Fibroblast of lung (primary cell): ENCODE measurements around the gene ATP5MC2. TPM values are rescaled to one million over a fixed set of nuclear protein-coding genes. Genes with fewer than 3 reads are reported as not detected.

Experiments
- DNase-seq, 2 donors: peaks; one replicate each; pipeline versions ENCODE4 v3.0.0 to v3.0.0-alpha.2; 2010; ENCODE audit warnings: low read depth in 2 of 2
- H2AFZ ChIP-seq: 2 replicates; pipeline ENCODE4 v1.5.1; 2012; ENCODE audit warnings: low read length, control low read depth, inconsistent platforms
- H3K27ac ChIP-seq: 2 replicates; pipeline ENCODE4 v1.5.1; 2011; ENCODE audit warnings: low read length, control low read depth; ENCODE audit not compliant: insufficient read depth
- H3K27me3 ChIP-seq: 2 replicates; pipeline ENCODE4 v1.5.1; 2011; ENCODE audit warnings: mild to moderate bottlenecking, low read length; ENCODE audit not compliant: control insufficient read depth, insufficient read depth
- H3K36me3 ChIP-seq: 2 replicates; pipeline ENCODE4 v1.5.1; 2011; ENCODE audit warnings: low read length; ENCODE audit not compliant: control insufficient read depth, insufficient read depth
- H3K4me1 ChIP-seq: 2 replicates; pipeline ENCODE4 v1.5.1; 2011; ENCODE audit warnings: low read length; ENCODE audit not compliant: control insufficient read depth, insufficient read depth; ENCODE audit errors: extremely low read depth
- H3K4me2 ChIP-seq: 2 replicates; pipeline ENCODE4 v1.5.1; 2011; ENCODE audit warnings: low read length, control low read depth; ENCODE audit not compliant: insufficient read depth; ENCODE audit errors: extremely low read depth
- H3K4me3 ChIP-seq, 4 experiments: fragments of 200-600 bp in 1 of 4; sonication (generic) in 1 of 4; replicated peaks in 1 of 4; 2 replicates each; pipeline ENCODE4 v1.5.1; 2011 to 2016; ENCODE audit warnings: low read length in 4 of 4, low read depth in 3 of 4, mild to moderate bottlenecking in 3 of 4, control low read depth in 2 of 4, inconsistent platforms in 1 of 4, mixed read lengths in 1 of 4; ENCODE audit not compliant: insufficient read depth in 1 of 4; ENCODE audit errors: control extremely low read depth in 1 of 4
- H3K79me2 ChIP-seq: 2 replicates; pipeline ENCODE4 v1.5.1; 2012; ENCODE audit warnings: mild to moderate bottlenecking, low read length, inconsistent platforms; ENCODE audit not compliant: control insufficient read depth, insufficient read depth
- H3K9ac ChIP-seq: 2 replicates; pipeline ENCODE4 v1.5.1; 2011; ENCODE audit warnings: mild to moderate bottlenecking, low read length, control low read depth; ENCODE audit not compliant: insufficient read depth
- H3K9me3 ChIP-seq: 2 replicates; pipeline ENCODE4 v1.5.1; 2012; ENCODE audit warnings: low read depth, low read length; ENCODE audit not compliant: control insufficient read depth, insufficient read depth
- H4K20me1 ChIP-seq: 2 replicates; pipeline ENCODE4 v1.5.1; 2011; ENCODE audit warnings: low read length; ENCODE audit not compliant: control insufficient read depth, insufficient read depth; ENCODE audit errors: extremely low read depth
- CTCF ChIP-seq, 2 donors: IDR thresholded peaks in 1 of 2; conservative IDR thresholded peaks in 1 of 2; 1 replicate in 1 of 2; 2 replicates in 1 of 2; pipeline ENCODE4 v1.5.1; 2011 to 2012; ENCODE audit warnings: low read length in 2 of 2, control low read depth in 1 of 2, inconsistent platforms in 1 of 2, low read depth in 1 of 2, mild to moderate bottlenecking in 1 of 2
- EZH2 ChIP-seq: IDR thresholded peaks from 2 replicates; pipeline ENCODE4 v1.5.1; 2012; ENCODE audit warnings: low read length, control low read depth, mild to moderate bottlenecking; ENCODE audit errors: missing control alignments
- polyA plus RNA-seq, 2 donors: library from polyadenylated mRNA; depleted of rRNA in 1 of 2; stranded (reverse) in 1 of 2; unstranded in 1 of 2; fragments of >200 nt; gene quantifications; 2 replicates each; pipeline ENCODE4 v1.2.1, GENCODE V29; 2011 to 2012; ENCODE audit warnings: missing spikeins in 1 of 2
- total RNA-seq: library from RNA; depleted of rRNA; stranded (reverse); fragments of >200 nt; gene quantifications from 2 replicates; pipeline ENCODE4 v1.2.1, GENCODE V29; 2014

ATP5MC2 gene
- total and polyA plus RNA-seq, 2 donors (not counting 1 experiment from before 2014, with no cell fraction given): 148 to 232 TPM

DNA sequence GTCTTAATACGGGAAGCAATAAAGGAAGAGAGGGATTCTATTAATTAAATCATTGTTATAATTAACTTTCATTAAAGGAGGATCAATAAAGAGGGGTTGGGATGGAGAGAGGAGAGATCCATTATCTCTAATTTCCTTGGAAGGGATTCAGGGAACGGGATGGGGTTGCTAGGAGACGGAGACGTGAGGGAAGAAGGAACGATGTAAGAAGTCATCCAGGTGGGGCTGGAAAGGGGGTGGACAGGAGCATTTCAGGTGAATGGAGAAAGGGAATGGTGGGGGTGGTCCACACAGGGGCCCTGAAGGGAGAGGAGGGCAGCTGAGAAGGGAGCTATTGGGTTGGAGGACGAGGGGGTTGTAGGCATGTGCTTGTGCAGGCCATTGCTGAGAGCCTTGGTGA lies 34.2 kb upstream of the ATP5MC2 start:
- no peak overlapping the region for H3K4me2 ChIP-seq
- H3K27ac ChIP-seq: no peak overlapping the region
- no peak overlapping the region for H3K9ac ChIP-seq
- no peaks in the 10 kb centered on the region for H3K4me1 ChIP-seq
- no peaks in the 10 kb centered on the region for H4K20me1 ChIP-seq
- peaks cover 8% of the 10 kb centered on the region for H3K27me3 ChIP-seq
- H3K79me2 ChIP-seq: no peaks in the 10 kb centered on the region
- DNase-seq: no peak
- no peak overlapping the region for H2AFZ ChIP-seq
- no peak for TF ChIP-seq EZH2
- no peak for TF ChIP-seq CTCF (conservative IDR thresholded peaks at IDR 0.05 in 1 of 2, IDR thresholded peaks at IDR 0.05 in 1 of 2; ENCODE audit: low read depth in 1 of 2, low read length in 2 of 2)
- H3K36me3 ChIP-seq: peaks cover 7% of the 10 kb centered on the region
- no peaks in the 10 kb centered on the region for H3K9me3 ChIP-seq
- H3K4me3 ChIP-seq: no peak overlapping the region

GRCh38 chr12:53709671-53710070 lies 33.8 kb upstream of the ATP5MC2 start:
- Histone ChIP-seq H3K4me1 (no peaks in the 10 kb centered on the region), H3K9ac (no peak overlapping the region), H3K9me3 (no peaks in the 10 kb centered on the region), H4K20me1 (no peaks in the 10 kb centered on the region), H3K4me3 (no peak overlapping the region), H3K79me2 (no peaks in the 10 kb centered on the region), H2AFZ (no peak overlapping the region), H3K4me2 (no peak overlapping the region), H3K27ac (no peak overlapping the region), H3K36me3 (peaks cover 5% of the 10 kb centered on the region), H3K27me3 (peaks cover 9% of the 10 kb centered on the region)
- TF ChIP-seq CTCF (conservative IDR thresholded peaks at IDR 0.05 in 1 of 2, IDR thresholded peaks at IDR 0.05 in 1 of 2; ENCODE audit: low read depth in 1 of 2, low read length in 2 of 2) (no peak), EZH2 (no peak)
- DNase-seq: peak in 1 of 2 donors; percentile 38

GRCh38 chr12:53706080-53706479 lies 30.2 kb upstream of the ATP5MC2 start:
- no peaks in the 10 kb centered on the region for H3K9me3 ChIP-seq
- no peak overlapping the region for H3K4me2 ChIP-seq
- H3K36me3 ChIP-seq: no peaks in the 10 kb centered on the region
- H3K27ac ChIP-seq: no peak overlapping the region
- TF ChIP-seq EZH2: no peak
- no peak for TF ChIP-seq CTCF (conservative IDR thresholded peaks at IDR 0.05 in 1 of 2, IDR thresholded peaks at IDR 0.05 in 1 of 2; ENCODE audit: low read depth in 1 of 2, low read length in 2 of 2)
- H2AFZ ChIP-seq: no peak overlapping the region
- no peak overlapping the region for H3K4me3 ChIP-seq
- peaks cover 20% of the 10 kb centered on the region for H3K27me3 ChIP-seq
- DNase-seq: no peak
- no peaks in the 10 kb centered on the region for H3K79me2 ChIP-seq
- no peak overlapping the region for H3K9ac ChIP-seq
- no peaks in the 10 kb centered on the region for H3K4me1 ChIP-seq
- H4K20me1 ChIP-seq: no peaks in the 10 kb centered on the region
